Measurements from ENCODE around the gene NEDD4L.

DNA sequence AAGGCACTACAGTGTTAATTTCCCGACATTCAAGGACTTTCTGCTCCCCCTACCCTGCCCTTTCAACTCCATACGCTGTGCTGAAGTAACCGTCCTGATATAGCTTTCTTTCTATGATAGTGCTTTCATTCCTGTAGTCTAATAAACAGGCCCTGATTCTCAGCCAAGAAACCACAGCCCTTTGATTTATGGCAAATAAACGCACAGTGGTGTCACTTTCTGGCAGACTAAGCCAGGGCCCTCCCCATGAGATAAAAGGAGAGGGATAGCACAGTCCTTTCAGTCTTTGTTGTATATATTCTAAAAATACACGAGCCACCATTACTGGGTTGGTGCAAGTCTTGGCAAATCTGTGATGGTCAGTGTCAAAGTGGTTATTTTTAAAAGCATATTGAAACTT lies 293.7 kb downstream of the NEDD4L start:
- TF ChIP-seq EP300 (IDR thresholded peaks at IDR 0.05; ENCODE audit: borderline replicate concordance in 1 of 2, control insufficient read depth in 1 of 2, low read depth in 2 of 2, low read length in 2 of 2) (no peak), ASH2L (IDR thresholded peaks at IDR 0.05; ENCODE audit: borderline replicate concordance, low read depth) (no peak), MYB (IDR thresholded peaks at IDR 0.05; ENCODE audit: borderline replicate concordance, low read depth, low read length) (no peak), POLR2AphosphoS5 (IDR thresholded peaks at IDR 0.05; ENCODE audit: low read length) (no peak), RAD51 (IDR thresholded peaks at IDR 0.05) (no peak), FOS (IDR thresholded peaks at IDR 0.05; ENCODE audit: borderline replicate concordance, extremely low read depth, insufficient read length) (no peak), CHD1 (IDR thresholded peaks at IDR 0.05; ENCODE audit: low read depth, low read length) (no peak)
- TF ChIP-seq, protein P1, sequence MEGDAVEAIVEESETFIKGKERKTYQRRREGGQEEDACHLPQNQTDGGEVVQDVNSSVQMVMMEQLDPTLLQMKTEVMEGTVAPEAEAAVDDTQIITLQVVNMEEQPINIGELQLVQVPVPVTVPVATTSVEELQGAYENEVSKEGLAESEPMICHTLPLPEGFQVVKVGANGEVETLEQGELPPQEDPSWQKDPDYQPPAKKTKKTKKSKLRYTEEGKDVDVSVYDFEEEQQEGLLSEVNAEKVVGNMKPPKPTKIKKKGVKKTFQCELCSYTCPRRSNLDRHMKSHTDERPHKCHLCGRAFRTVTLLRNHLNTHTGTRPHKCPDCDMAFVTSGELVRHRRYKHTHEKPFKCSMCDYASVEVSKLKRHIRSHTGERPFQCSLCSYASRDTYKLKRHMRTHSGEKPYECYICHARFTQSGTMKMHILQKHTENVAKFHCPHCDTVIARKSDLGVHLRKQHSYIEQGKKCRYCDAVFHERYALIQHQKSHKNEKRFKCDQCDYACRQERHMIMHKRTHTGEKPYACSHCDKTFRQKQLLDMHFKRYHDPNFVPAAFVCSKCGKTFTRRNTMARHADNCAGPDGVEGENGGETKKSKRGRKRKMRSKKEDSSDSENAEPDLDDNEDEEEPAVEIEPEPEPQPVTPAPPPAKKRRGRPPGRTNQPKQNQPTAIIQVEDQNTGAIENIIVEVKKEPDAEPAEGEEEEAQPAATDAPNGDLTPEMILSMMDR (IDR thresholded peaks at IDR 0.05 in 2 of 3, conservative IDR thresholded peaks at IDR 0.05 in 1 of 3; ENCODE audit: control insufficient read depth in 2 of 3, extremely low read depth in 1 of 3, insufficient read depth in 1 of 3, low read depth in 3 of 3, low read length in 3 of 3) = no peak
